Posterior vena cava (tissue), 2 donors: ENCODE results near the gene NBDY. TPM values are rescaled to one million over a fixed set of nuclear protein-coding genes. Genes with fewer than 3 reads are reported as not detected.
A peak's percentile ranks its signal among the peaks of the same experiment; 100 is the strongest.

Experiments
- DNase-seq: peaks from one replicate; pipeline ENCODE4 v3.0.0-alpha.2; 2020; ENCODE audit warnings: low spot score
- intact Hi-C, 2 donors: fragments of 100-400 bp; cut with DNase I; formaldehyde crosslinking; loops; one replicate each; pipeline versions ENCODE4 v1.14.1 to v1.14.2; 2022 to 2023
- total RNA-seq, 2 donors: library from RNA; stranded (reverse); fragmentation: NEBNext Ultra II Directional; extraction: Animal tissue kit (Norgen Biotek cat#: 25700); gene quantifications; one replicate each; pipeline ENCODE4 v1.2.1, GENCODE V29; 2021
- donor health status: DM: yes; HTN: yes; CAD: no.
- donor health status: DM: yes; HTN: yes; CAD: no.

NBDY gene
- total RNA-seq, 2 donors from 2014 or later: 30.4 to 37.8 TPM

DNA sequence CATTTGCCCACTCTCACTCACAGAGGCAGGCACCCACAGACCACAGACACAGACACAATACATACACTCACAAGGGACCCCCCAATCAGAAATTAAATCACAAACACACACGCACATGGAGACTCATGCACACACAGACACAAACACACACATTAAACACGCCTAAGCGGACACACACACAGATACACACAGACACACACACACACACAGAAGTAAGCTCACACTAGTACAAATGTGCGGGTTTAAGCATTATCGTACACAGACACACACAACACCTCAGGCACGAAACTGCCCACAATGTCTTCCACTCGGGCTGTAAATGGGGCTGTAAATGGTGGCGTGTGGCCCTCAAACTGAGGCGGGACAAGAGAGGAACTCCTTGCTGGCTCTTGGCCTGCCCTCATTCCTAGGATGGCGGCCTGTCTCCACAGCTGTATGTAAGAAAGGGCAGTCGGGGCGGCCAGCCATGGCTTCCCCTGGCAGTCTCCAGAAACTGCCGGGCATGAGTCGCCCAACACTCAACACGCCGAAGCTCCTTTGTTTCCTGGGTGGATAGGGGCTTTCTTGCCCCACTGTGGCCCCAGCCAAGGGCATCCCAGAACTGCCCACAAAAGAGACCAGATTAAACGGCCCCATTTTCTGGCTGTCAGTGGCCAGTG is 53.9 kb downstream of the NBDY start:
- DNase-seq: peak; percentile 88
- intact Hi-C loops: no loop called here

GRCh38 chrX:56783450-56783831 is 54.4 kb downstream of the NBDY start:
- intact Hi-C loops: no loop called here
- peak; percentile 96 for DNase-seq

DNA sequence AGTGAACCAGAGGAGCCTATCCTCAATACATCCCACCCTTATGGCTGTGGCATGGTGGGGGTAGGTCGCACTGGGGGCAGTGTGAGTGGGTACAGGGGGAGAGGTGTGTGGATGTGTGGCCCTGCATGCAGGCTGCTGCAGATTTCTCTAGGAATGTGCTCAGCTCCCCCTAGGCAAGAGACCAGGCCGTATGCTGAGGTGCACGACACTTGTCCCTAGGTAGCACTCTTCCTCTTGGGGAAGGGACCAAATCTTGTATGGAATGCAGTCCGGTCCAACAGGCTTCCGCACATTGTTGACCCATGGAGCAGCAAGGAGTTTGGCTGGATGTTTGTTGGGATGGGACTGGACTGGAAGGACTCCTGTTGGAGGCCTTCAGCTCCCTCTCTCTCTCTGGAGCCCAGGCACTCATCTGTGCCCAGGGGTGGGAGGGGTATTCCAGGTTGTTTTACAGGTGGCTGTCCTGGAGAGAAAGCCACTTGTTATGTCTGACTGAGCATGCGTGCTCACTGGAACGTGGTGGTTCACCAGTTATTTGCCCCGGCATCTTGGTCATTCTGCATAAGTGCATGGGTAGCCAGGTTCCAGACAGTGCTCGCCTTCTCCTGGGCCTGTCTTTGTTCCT is 55.1 kb downstream of the NBDY start:
- intact Hi-C loops: no loop called here
- DNase-seq: peak; percentile 53

- peak; percentile 47 for DNase-seq
- intact Hi-C loops: no loop called here
Observed at GRCh38 chrX:56784666-56785065, 55.6 kb downstream of the NBDY start.

GRCh38 chrX:56785442-56785841 is 56.4 kb downstream of the NBDY start:
- peak; percentile 31 for DNase-seq
- intact Hi-C loops: no loop called here

GRCh38 chrX:56786889-56787733 is 58.1 kb downstream of the NBDY start:
- DNase-seq: no peak
- intact Hi-C loops: no loop called here

GRCh38 chrX:56787734-56788152 is 58.7 kb downstream of the NBDY start:
- intact Hi-C loops: no loop called here
- peak; percentile 61 for DNase-seq

GRCh38 chrX:56788229-56788628 is 59.2 kb downstream of the NBDY start:
- DNase-seq: no peak
- intact Hi-C loops: no loop called here

- DNase-seq: peak; percentile 59
- intact Hi-C loops: no loop called here
Observed at GRCh38 chrX:56788717-56789122, 59.7 kb downstream of the NBDY start.

- intact Hi-C loops: no loop called here
- DNase-seq: peak; percentile 46
Observed at GRCh38 chrX:56789518-56790070, 60.6 kb downstream of the NBDY start.

- intact Hi-C loops: no loop called here
- DNase-seq: peak; percentile 29
Observed at GRCh38 chrX:56790778-56791177, 61.7 kb downstream of the NBDY start.

DNA sequence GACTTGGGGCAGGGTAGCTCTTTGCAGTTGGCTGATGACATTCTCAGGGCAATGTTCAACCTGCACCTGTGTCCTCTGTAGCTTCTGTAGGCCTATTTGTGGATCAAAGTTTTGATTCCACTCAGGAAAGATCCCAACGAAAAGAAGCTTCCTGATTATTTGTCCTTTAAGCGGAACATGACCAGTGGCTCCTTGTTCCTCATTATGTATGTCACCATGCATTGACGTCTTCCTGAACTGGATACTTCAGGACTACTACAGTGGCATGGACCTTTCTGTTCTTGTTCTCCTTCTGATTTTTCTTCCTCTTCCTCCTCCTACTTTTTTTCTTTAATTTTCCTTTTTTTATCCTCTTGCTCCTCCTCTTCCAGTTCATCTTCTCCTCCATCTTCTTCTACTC is 62.4 kb downstream of the NBDY start:
- intact Hi-C loops: no loop called here
- DNase-seq: no peak

- peak; percentile 40 for DNase-seq
- intact Hi-C loops: no loop called here
Observed at GRCh38 chrX:56792270-56793111, 63.4 kb downstream of the NBDY start.

GRCh38 chrX:56793112-56793430 is 64.0 kb downstream of the NBDY start:
- no peak for DNase-seq
- intact Hi-C loops: no loop called here

- intact Hi-C loops: no loop called here
- DNase-seq: peak; percentile 58
Observed at GRCh38 chrX:56793521-56794320, 64.7 kb downstream of the NBDY start.

DNA sequence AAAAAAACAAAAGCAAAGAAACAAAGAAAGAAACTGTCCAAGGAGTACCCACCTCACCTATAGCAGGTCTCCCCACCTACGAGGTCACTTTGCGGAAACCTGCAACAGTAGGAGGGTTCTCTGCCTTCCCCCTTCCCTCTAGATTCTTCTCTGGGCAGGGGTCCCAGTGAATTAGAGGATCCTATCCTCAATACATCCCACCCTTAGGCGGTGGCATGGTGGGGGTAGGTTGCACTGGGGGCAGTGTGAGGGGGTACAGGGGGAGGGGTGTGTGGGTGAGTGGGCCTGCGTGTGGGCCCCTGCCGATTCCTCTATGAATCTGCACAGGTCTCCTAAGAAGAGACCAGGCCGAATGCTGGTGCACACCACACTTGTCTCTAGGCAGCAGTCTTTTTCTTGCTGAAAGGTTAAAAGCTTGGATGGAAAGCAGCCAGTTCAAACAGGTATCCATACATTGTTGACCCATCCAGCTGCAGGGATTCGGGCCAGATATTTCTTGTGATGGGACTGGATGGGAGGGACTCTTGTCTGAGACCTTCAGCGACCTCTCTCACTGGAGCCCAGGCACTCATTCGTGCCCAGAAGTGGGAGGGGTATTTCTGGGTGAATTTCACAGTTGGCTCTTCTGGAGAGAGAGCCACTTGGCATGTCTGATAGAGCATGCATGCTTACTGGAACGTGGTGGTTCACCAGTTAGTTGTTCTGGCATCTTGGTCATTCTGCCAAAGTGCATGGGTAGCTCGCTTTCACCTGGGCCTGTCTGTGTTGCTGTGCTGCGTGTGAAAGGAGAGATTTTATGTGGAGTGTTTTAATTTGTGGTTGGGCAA is 65.6 kb downstream of the NBDY start:
- DNase-seq: peak; percentile 40
- intact Hi-C loops: no loop called here

- intact Hi-C loops: no loop called here
- DNase-seq: peak; percentile 45
Observed at GRCh38 chrX:56795309-56795868, 66.3 kb downstream of the NBDY start.
